Mesangial cell (primary cell): ENCODE measurements around the gene ZNF254. TPM values are rescaled to one million over a fixed set of nuclear protein-coding genes. Genes with fewer than 3 reads are reported as not detected.

Experiments used
- total RNA-seq: library from RNA; depleted of rRNA; stranded (reverse); fragments of >200 nt; gene quantifications from 2 replicates; pipeline ENCODE4 v1.2.3, GENCODE V29; 2015

Gene ZNF254
- 10.4 and 10.5 TPM in 2 replicates for total RNA-seq

GRCh38 chr19:24086974-24087595, at the start of gene ZNF254:
Gene ZNF254 (plus strand): TSS chr19:24087187. CDS start chr19:24087308, 121 bp downstream.

Other genes with a start within 250 kb of the ZNF254 start
- 1.0 and 11.6 TPM in 2 replicates for gene ZNF726, start 172.3 kb upstream of the ZNF254 start, total RNA-seq